ENCODE results near the gene OR6C70. TPM values are rescaled to one million over a fixed set of nuclear protein-coding genes. Genes with fewer than 3 reads are reported as not detected.

The OR6C70 gene
- not detected for total RNA-seq

GRCh38 chr12:55470088-55470829 is at the start of gene OR6C70:
Gene OR6C70, minus strand, starts transcription at chr12:55470138. Its CDS starts 0 bp downstream, at chr12:55470138.

GRCh38 chr12:55492078-55492477 is 22.1 kb upstream of the OR6C70 start, which contains the start of gene OR6C68:
Gene OR6C68, plus strand, starts transcription at chr12:55492378. Its CDS starts 0 bp downstream, at chr12:55492378.

GRCh38 chr12:55443776-55444175 is 26.2 kb downstream of the OR6C70 start, which contains the start of gene OR6C2:
Gene OR6C2, plus strand, starts transcription at chr12:55444076. Its CDS starts 8,138 bp downstream, at chr12:55452214.

GRCh38 chr12:55425954-55426353 is 44.0 kb downstream of the OR6C70 start, which contains the start of gene OR6C76:
Gene OR6C76, plus strand, starts transcription at chr12:55426254. Its CDS starts 0 bp downstream, at chr12:55426254.

Other genes with a start within 250 kb of the OR6C70 start
- gene OR10A7, start 249.1 kb downstream of the OR6C70 start, total RNA-seq = not detected
- not detected for gene OR6C74, start 225.5 kb downstream of the OR6C70 start, total RNA-seq
- gene OR6C6, start 173.6 kb downstream of the OR6C70 start, total RNA-seq = not detected
- gene OR6C1, start 155.8 kb downstream of the OR6C70 start, total RNA-seq = not detected
- not detected for gene OR6C3, start 139.4 kb downstream of the OR6C70 start, total RNA-seq
- gene OR6C75, start 107.2 kb downstream of the OR6C70 start, total RNA-seq = not detected
- not detected for gene OR6C65, start 69.6 kb downstream of the OR6C70 start, total RNA-seq
- gene OR6C76, start 43.9 kb downstream of the OR6C70 start, total RNA-seq = not detected
- not detected for gene OR6C2, start 26.1 kb downstream of the OR6C70 start, total RNA-seq
- gene OR6C68, start 22.2 kb upstream of the OR6C70 start, total RNA-seq = not detected
- gene OR6C4, start 79.5 kb upstream of the OR6C70 start, total RNA-seq = not detected
- gene OR2AP1, start 102.3 kb upstream of the OR6C70 start, total RNA-seq = not detected
- not detected for gene OR10P1, start 166.8 kb upstream of the OR6C70 start, total RNA-seq
- 1 to 10 TPM; 2.1 to 2.6 TPM for gene ITGA7, start 237.8 kb upstream of the OR6C70 start, total RNA-seq
- 100 to 1,000 TPM; 145 to 152 TPM for gene BLOC1S1, start 245.9 kb upstream of the OR6C70 start, total RNA-seq

All from activated naive CD4-positive, alpha-beta T cell treated with anti-CD3 and anti-CD28 coated beads, Interleukin-2, amount 10 ng/mL, durations not matched to agents 5 hours and 36 hours (primary cell).